Adrenal gland (tissue), 12 donors: ENCODE measurements around the gene CTNNBIP1. TPM values are rescaled to one million over a fixed set of nuclear protein-coding genes. Genes with fewer than 3 reads are reported as not detected.

Source experiments
- DNase-seq, 7 donors: peaks; one replicate each; pipeline ENCODE4 v3.0.0-alpha.2; 2019 to 2020
- H3K27ac ChIP-seq, 5 donors: fragments of 200-600 bp; sonication (generic) in 4 of 5; 1 replicate in 3 of 5; 2 replicates in 2 of 5; pipeline versions ENCODE4 v1.5.1 to v1.8.0; 2016 to 2020; ENCODE audit warnings: mild to moderate bottlenecking in 1 of 5
- H3K27me3 ChIP-seq: fragments of 200-600 bp; 2 replicates; pipeline ENCODE4 v1.8.0; 2021
- H3K36me3 ChIP-seq, 2 donors: fragments of 200-600 bp; replicated peaks in 1 of 2; 1 replicate in 1 of 2; 2 replicates in 1 of 2; pipeline versions ENCODE4 v1.5.1 to v1.8.0; 2018 to 2022
- H3K4me1 ChIP-seq, 2 donors: fragments of 200-600 bp; replicated peaks in 1 of 2; 1 replicate in 1 of 2; 2 replicates in 1 of 2; pipeline versions ENCODE4 v1.5.1 to v1.8.0; 2018 to 2021
- H3K4me3 ChIP-seq, 4 donors: fragments of 200-600 bp; sonication (generic) in 3 of 4; one replicate each; pipeline ENCODE4 v1.5.1; 2016 to 2018
- H3K9me3 ChIP-seq, 3 donors: fragments of 200-600 bp; sonication (generic) in 1 of 3; replicated peaks in 1 of 3; 1 replicate in 2 of 3; 2 replicates in 1 of 3; pipeline versions ENCODE4 v1.5.1 to v1.8.0; 2016 to 2021
- POLR2A ChIP-seq, 2 donors: fragments of 450-650 bp; IDR thresholded peaks; one replicate each; pipeline ENCODE4 v1.6.1; 2017; ENCODE audit warnings: antibody characterized with exemption in 2 of 2, mild to moderate bottlenecking in 2 of 2, moderate library complexity in 1 of 2
- WGBS, 4 donors: extraction: QIAGEN DNeasy Blood & Tissue Kit in 2 of 4; methylation state at CpG; one replicate each; pipeline versions ENCODE4 v1.1.5 to v1.1.7; 2013 to 2017; 5-methylcytosine and 5-hydroxymethylcytosine counted together
- intact Hi-C, 2 donors: fragments of 100-400 bp; cut with DNase I; formaldehyde crosslinking; loops; one replicate each; pipeline versions ENCODE4 v1.14.1 to v1.15.0; 2022 to 2023
- polyA plus RNA-seq, 3 donors: library from polyadenylated mRNA; stranded (reverse); fragments of 200-250 nt in 2 of 3; fragments of 350-450 nt in 1 of 3; fragmentation: Illumina TruSeq in 1 of 3; extraction: RNeasy Lipid Tissue Mini Kit (QIAGEN cat#74804) in 1 of 3; gene quantifications; one replicate each; pipeline ENCODE4 v1.2.3, GENCODE V29; 2013 to 2014
- total RNA-seq, 9 donors: library from RNA; depleted of rRNA in 4 of 9; stranded (reverse); fragments of >200 nt in 4 of 9; fragments of 120-200 nt in 1 of 9; fragmentation: NEBNext Ultra II Directional in 1 of 9; extraction: Animal tissue kit (Norgen Biotek cat#: 25700) in 1 of 9; gene quantifications; one replicate each; pipeline versions ENCODE4 v1.1.0 to v1.2.4, GENCODE V29; 2013 to 2023
- TF ChIP-seq, protein P1 (sequence below), 6 experiments: fragments of 450-650 bp in 4 of 6; fragments of 200-600 bp in 2 of 6; sonication (generic) in 1 of 6; IDR thresholded peaks; 1 replicate in 5 of 6; 2 replicates in 1 of 6; pipeline versions ENCODE4 v1.5.1 to v1.8.0; 2016 to 2021; ENCODE audit warnings: antibody characterized with exemption in 6 of 6, mild to moderate bottlenecking in 2 of 6, moderate library complexity in 1 of 6
- donor health status: healthy with polysubstance abuse.
- donor health status: Bipolar disorder and iron deficiency.
- donor health status: DM: yes; HTN: yes; CAD: no.
- donor health status: DM: no; HTN: no; CAD: no.
- donor health status: DM: no; HTN: no; CAD: no.
- donor health status: DM: yes; HTN: yes; CAD: no.

Gene CTNNBIP1
- total and polyA plus RNA-seq, 12 donors, result 6.8 to 26.9 (median 16.0) TPM

DNA sequence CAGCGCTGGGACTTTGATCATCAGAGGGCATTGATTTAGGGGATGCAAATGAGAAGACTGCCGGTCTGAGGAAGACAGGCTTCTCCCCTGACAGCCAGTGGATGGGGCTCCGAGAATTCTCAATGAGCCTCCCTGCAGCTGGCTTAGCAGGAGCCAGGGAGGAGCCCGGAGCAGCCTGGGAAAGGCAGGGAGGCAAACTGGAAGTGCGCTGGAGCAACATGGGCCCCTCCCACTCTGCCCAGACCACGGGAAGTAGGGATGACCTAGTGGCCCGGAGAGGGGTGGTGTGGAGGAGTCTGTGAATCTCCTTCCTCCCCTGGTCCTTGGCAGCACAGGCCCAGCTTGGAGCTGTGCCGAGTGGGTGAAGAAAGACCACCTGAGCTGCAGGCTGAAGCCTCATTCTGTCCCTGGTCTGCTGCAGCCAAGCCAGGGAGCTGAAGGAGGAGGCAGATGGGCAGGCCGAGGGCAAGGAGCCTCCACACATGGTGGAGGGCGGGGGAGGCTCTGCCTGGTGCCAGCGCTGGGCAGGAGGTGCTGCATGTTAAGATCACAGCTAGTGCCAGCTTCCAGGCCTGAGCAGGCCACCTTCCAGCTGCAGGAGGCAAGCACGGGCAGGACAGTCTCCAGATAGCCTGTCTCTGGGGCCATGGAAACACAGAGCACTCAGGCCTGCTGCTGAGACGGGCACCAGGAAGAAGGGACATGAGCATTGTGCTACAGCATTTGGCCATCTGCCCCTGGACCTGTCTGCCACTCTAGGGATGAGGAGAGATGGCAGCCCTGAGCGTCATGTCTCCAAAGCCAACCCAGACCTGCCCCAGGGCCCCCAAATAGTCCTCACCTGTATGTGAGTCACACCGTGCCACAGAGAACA is 74.1 kb downstream of the CTNNBIP1 start:
- intact Hi-C loops, result no loop called here
- Histone ChIP-seq H3K27me3 (no peaks in the 10 kb centered on the region), H3K9me3 (no peaks in the 10 kb centered on the region), H3K36me3 (no peaks in the 10 kb centered on the region), H3K4me3 (no peak overlapping the region), H3K4me1 (no peaks in the 10 kb centered on the region), H3K27ac (peak overlapping the region in 2 of 5 donors; percentile 1 to 30)
- TF ChIP-seq, protein P1, sequence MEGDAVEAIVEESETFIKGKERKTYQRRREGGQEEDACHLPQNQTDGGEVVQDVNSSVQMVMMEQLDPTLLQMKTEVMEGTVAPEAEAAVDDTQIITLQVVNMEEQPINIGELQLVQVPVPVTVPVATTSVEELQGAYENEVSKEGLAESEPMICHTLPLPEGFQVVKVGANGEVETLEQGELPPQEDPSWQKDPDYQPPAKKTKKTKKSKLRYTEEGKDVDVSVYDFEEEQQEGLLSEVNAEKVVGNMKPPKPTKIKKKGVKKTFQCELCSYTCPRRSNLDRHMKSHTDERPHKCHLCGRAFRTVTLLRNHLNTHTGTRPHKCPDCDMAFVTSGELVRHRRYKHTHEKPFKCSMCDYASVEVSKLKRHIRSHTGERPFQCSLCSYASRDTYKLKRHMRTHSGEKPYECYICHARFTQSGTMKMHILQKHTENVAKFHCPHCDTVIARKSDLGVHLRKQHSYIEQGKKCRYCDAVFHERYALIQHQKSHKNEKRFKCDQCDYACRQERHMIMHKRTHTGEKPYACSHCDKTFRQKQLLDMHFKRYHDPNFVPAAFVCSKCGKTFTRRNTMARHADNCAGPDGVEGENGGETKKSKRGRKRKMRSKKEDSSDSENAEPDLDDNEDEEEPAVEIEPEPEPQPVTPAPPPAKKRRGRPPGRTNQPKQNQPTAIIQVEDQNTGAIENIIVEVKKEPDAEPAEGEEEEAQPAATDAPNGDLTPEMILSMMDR (IDR thresholded peaks at IDR 0.05), result no peak
- no peak for TF ChIP-seq POLR2A (IDR thresholded peaks at IDR 0.05)
- WGBS, 4 donors, result 52 to 72% (median 62%) methylated on average over 7 to 15 of the region's 15 CpGs
- DNase-seq, result peak in 1 of 7 donors; percentile 28

DNA sequence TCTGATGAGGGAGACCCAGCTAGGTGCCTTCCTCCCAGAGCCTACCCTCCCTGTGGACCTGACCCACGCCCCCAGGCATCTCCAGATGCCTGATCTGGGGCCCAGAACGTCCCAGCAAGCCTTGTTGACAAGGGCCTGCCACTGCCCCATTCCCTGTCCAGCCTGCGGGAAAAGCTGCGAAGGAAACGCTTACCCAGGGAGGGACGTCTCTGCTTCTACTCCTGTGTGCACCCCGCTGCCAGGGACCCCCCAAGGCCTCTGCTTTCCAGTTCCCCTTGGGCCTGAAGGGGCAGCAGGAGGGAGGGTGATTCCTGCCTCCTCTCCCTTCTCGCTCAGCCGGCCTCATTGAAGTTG is 74.7 kb downstream of the CTNNBIP1 start:
- intact Hi-C loops, result no loop called here
- no peak for TF ChIP-seq POLR2A (IDR thresholded peaks at IDR 0.05)
- TF ChIP-seq, protein P1 (IDR thresholded peaks at IDR 0.05), result no peak
- DNase-seq, result peak in 1 of 7 donors; percentile 11
- H3K27me3 ChIP-seq, result no peaks in the 10 kb centered on the region
- no peaks in the 10 kb centered on the region for H3K4me1 ChIP-seq
- H3K27ac ChIP-seq, result no peak overlapping the region
- no peaks in the 10 kb centered on the region for H3K9me3 ChIP-seq
- WGBS, 4 donors, result 59 to 70% (median 62%) methylated on average over 6 to 9 of the region's 9 CpGs
- H3K36me3 ChIP-seq, result no peaks in the 10 kb centered on the region
- no peak overlapping the region for H3K4me3 ChIP-seq

DNA sequence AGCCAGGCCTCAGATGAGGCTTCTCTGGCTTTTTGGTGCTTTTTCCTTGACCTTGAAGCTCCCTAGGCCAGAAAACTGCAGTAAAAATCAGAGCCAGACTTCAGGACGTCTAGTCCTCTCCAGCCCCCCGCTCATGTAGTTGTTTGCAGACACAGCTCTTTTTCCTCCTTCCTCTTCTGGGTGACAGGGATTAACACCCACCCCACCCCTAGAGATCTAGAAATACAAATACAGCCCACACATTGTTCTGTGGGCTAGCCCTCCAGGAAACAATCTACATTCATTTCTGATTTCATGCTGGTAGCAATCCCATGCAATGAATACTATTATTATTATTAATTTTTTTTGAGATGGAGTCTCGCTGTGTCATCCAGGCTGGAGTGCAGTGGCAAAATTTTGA is 76.4 kb downstream of the CTNNBIP1 start:
- H3K4me3 ChIP-seq, result no peak overlapping the region
- H3K9me3 ChIP-seq, result no peaks in the 10 kb centered on the region
- H3K36me3 ChIP-seq, result no peaks in the 10 kb centered on the region
- TF ChIP-seq POLR2A (IDR thresholded peaks at IDR 0.05), result no peak
- TF ChIP-seq, protein P1 (IDR thresholded peaks at IDR 0.05), result no peak
- H3K4me1 ChIP-seq, result no peaks in the 10 kb centered on the region
- no peaks in the 10 kb centered on the region for H3K27me3 ChIP-seq
- H3K27ac ChIP-seq, result no peak overlapping the region
- DNase-seq, result no peak
- WGBS, 4 donors, result 66 to 80% (median 72%) methylated on average over 3 of the region's 3 CpGs
- intact Hi-C loops, result no loop called here

DNA sequence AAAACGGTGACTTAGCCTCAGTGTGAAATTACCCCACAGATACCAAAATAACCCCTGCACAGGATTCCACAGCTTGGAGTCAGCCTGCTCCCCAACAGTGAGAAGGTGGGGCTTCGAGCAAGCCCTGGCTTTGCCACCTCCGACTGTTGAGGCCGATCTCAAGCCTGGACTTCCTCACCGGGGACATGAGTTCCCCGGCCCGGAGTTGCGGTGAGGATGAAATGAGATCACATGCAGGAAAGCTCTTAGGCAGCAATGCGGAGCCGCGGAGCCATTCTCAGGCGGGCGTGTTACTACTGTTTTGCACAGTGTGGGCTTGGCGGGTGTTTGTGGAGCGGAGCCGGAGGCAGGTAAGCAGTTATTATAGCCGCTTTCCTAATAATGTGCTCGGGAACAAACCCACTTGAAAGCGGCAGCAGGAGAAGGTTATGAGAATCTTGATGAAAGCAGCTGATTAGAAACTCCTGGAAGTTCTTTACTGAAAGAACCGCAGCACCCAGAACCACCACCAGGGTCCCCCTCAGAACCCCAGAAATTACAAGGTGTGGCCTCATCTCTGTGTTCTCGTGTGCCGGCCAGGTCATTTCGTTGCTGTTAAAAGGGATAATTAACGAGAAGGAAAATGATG is 82.4 kb downstream of the CTNNBIP1 start:
- 81 to 85% (median 84%) methylated on average over 14 to 24 of the region's 24 CpGs for WGBS, 4 donors

More for the DNA sequence above, 82.4 kb downstream of the CTNNBIP1 start:
- H3K4me3 ChIP-seq, result no peak overlapping the region
- peaks cover 19 to 20% of the 10 kb centered on the region in 2 donors for H3K4me1 ChIP-seq
- H3K36me3 ChIP-seq, result no peaks in the 10 kb centered on the region
- intact Hi-C loops, result no loop called here
- TF ChIP-seq POLR2A (IDR thresholded peaks at IDR 0.05), result no peak
- TF ChIP-seq, protein P1 (IDR thresholded peaks at IDR 0.05), result no peak
- no peaks in the 10 kb centered on the region for H3K27me3 ChIP-seq
- H3K27ac ChIP-seq, result no peak overlapping the region
- DNase-seq, result no peak
- no peaks in the 10 kb centered on the region for H3K9me3 ChIP-seq
